Measurements from ENCODE around the gene CCDC169. TPM values are rescaled to one million over a fixed set of nuclear protein-coding genes. Genes with fewer than 3 reads are reported as not detected.

Gene CCDC169
- total RNA-seq, 1 donor from 2014 or later = 3.2 TPM

DNA sequence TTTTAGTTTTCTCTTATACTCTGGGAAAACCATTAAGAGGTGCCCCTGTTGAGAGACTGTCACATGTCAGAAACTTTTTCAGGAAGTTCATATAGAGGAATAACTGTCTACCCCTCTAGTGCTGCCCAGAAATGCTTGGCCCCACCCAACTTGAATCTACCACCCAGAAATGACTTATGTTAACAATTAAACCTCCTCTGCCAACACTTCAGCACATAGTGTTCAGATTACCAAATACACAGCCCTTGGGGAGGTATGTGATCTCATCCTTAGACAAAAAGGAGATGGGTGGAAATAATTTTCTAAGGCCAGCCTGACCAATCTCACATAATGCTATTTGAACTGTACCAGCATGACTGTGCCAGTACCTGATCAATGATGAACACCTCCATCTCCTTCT lies 35.6 kb downstream of the CCDC169 start:
- Mint-ChIP-seq H3K27ac (no peak overlapping the region), H3K9me3 (no peaks in the 10 kb centered on the region)

DNA sequence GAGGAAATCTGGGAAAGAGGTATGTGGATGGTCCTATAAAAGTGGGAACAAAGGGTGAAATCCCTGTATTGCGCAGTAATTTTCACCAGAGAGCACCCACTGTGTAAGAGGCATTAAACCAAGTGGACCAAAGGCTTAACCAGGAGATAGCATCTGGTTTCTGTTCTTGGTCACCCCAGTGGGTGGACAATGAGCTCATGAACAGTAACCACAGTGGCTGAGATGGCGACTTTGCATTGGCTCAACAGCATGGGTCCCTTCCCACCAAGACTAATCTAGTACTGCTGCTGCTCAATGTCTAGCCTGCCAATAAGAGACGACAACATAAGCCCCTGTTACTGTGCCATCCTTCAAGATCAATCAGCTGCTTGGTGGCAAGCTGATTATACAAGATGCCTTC lies 36.6 kb downstream of the CCDC169 start:
- H3K27me3 Mint-ChIP-seq = peaks cover 3% of the 10 kb centered on the region
- H3K4me3 Mint-ChIP-seq = no peak overlapping the region
- no peak for DNase-seq (ENCODE audit: extremely low spot score, unreplicated experiment)
- H3K36me3 Mint-ChIP-seq = no peaks in the 10 kb centered on the region
- no peak overlapping the region for H3K27ac Mint-ChIP-seq
- TF ChIP-seq, protein P1, sequence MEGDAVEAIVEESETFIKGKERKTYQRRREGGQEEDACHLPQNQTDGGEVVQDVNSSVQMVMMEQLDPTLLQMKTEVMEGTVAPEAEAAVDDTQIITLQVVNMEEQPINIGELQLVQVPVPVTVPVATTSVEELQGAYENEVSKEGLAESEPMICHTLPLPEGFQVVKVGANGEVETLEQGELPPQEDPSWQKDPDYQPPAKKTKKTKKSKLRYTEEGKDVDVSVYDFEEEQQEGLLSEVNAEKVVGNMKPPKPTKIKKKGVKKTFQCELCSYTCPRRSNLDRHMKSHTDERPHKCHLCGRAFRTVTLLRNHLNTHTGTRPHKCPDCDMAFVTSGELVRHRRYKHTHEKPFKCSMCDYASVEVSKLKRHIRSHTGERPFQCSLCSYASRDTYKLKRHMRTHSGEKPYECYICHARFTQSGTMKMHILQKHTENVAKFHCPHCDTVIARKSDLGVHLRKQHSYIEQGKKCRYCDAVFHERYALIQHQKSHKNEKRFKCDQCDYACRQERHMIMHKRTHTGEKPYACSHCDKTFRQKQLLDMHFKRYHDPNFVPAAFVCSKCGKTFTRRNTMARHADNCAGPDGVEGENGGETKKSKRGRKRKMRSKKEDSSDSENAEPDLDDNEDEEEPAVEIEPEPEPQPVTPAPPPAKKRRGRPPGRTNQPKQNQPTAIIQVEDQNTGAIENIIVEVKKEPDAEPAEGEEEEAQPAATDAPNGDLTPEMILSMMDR (conservative IDR thresholded peaks at IDR 0.05) = no peak
- no peaks in the 10 kb centered on the region for H3K4me1 Mint-ChIP-seq (ENCODE audit: unreplicated experiment)
- H3K9me3 Mint-ChIP-seq = no peaks in the 10 kb centered on the region

More for the DNA sequence above, 35.6 kb downstream of the CCDC169 start:
- peaks cover 3% of the 10 kb centered on the region for H3K27me3 Mint-ChIP-seq
- DNase-seq (ENCODE audit: extremely low spot score, unreplicated experiment) = no peak
- H3K4me3 Mint-ChIP-seq = no peak overlapping the region
- TF ChIP-seq, protein P1 (conservative IDR thresholded peaks at IDR 0.05) = no peak
- H3K4me1 Mint-ChIP-seq (ENCODE audit: unreplicated experiment) = no peaks in the 10 kb centered on the region
- no peaks in the 10 kb centered on the region for H3K36me3 Mint-ChIP-seq

DNA sequence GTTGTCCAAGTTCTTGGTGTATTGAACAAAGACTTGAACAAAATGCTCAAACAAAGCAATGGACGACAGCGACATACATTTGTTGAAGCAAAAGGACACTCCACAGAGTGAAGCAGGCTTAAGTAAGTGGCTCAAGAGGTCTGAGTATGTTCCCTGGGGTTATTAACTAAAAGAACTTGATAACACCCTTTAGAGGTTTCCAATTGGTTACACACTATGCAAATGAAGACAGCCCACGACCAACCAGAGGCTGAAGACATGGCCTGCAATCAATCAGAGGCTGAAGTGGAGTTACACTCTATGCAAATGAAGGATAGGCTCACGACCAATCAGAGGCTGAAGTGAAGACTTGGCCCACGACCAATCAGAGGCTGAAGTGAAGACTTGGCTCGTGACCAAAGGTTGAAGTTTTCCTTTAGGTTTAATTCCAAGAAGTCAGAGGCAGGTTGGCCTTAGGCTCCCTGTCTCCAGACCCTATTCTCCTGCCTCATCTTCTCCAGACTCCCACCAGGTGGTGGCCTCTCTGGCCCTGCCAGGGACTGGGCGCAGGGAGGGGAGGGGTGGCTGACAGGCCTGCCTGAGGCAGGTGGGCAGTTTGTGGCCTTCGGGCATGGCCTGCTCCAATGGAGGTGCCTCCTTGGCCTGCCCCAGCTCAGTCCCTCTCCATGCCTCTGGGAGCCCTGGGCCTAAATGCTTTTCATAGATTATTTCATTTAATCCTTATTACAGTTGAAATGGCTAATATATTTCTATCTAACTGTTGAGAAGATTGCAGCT lies 38.1 kb downstream of the CCDC169 start:
- no peak for DNase-seq (ENCODE audit: extremely low spot score, unreplicated experiment)
- no peak overlapping the region for H3K27ac Mint-ChIP-seq
- peaks cover 3% of the 10 kb centered on the region for H3K27me3 Mint-ChIP-seq
- H3K9me3 Mint-ChIP-seq = no peaks in the 10 kb centered on the region
- no peak overlapping the region for H3K4me3 Mint-ChIP-seq
- H3K36me3 Mint-ChIP-seq = no peaks in the 10 kb centered on the region
- TF ChIP-seq, protein P1 (conservative IDR thresholded peaks at IDR 0.05) = no peak
- no peaks in the 10 kb centered on the region for H3K4me1 Mint-ChIP-seq (ENCODE audit: unreplicated experiment)

DNA sequence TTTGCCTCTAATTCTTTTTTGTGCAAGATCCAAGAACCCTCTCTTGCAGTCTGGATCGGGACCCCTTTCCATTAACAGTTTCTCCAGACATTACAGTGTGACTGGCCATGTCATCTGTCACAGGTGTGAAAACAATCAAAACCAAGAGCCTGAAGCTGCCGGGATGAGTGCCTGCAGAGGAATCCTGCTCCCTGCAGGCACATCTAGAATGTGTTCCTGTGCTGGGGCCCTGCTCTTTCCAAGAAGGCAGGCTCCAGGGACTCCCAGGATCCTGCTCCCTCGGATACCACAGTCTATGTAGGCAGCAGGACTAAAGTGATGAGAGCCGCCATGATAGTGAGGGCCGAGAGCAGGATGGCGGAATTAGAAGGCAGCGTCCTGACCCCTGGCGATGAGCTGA lies 38.8 kb downstream of the CCDC169 start:
- Mint-ChIP-seq H3K36me3 (no peaks in the 10 kb centered on the region), H3K27me3 (peaks cover 3% of the 10 kb centered on the region), H3K9me3 (no peaks in the 10 kb centered on the region), H3K27ac (no peak overlapping the region), H3K4me1 (ENCODE audit: unreplicated experiment) (no peaks in the 10 kb centered on the region), H3K4me3 (no peak overlapping the region)
- DNase-seq (ENCODE audit: extremely low spot score, unreplicated experiment) = no peak
- TF ChIP-seq, protein P1 (conservative IDR thresholded peaks at IDR 0.05) = no peak

DNA sequence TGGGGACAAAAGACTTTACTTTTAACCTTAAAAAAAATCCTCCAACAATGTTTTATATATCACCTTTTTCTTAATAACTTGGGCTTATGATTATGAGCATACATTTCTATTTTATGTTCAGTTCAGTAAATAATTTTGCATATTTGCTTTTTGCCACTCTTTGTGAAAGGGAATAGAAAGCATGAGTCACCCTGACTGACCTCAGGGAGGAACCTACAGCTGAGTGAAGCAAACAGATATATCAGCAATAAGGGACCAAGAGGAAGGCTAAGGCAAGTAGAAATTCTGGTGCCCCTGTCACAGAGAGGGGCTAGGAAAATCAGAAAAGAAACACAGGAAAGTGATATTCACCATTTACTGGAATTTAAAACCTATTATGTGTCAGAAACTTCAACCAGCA lies 46.1 kb downstream of the CCDC169 start:
- TF ChIP-seq, protein P1 (conservative IDR thresholded peaks at IDR 0.05) = no peak
- Mint-ChIP-seq H3K27ac (no peak overlapping the region), H3K4me3 (no peak overlapping the region), H3K36me3 (peaks cover 6% of the 10 kb centered on the region), H3K4me1 (ENCODE audit: unreplicated experiment) (peaks cover 14% of the 10 kb centered on the region), H3K27me3 (no peaks in the 10 kb centered on the region), H3K9me3 (peaks cover 4% of the 10 kb centered on the region)
- no peak for DNase-seq (ENCODE audit: extremely low spot score, unreplicated experiment)

All from type B pancreatic cell (in vitro differentiated cells).